Peyer's patch (tissue), 4 donors: ENCODE results near the gene CLCF1.

Source experiments
- POLR2A ChIP-seq, 2 donors: fragments of 450-650 bp; IDR thresholded peaks; one replicate each; pipeline ENCODE4 v1.5.1; 2017; ENCODE audit warnings: antibody characterized with exemption in 2 of 2, mild to moderate bottlenecking in 2 of 2, moderate library complexity in 2 of 2
- TF ChIP-seq, protein P1 (sequence below), 6 experiments: fragments of 450-650 bp in 4 of 6; fragments of 200-600 bp in 2 of 6; sonication (generic) in 1 of 6; IDR thresholded peaks; one replicate each; pipeline ENCODE4 v1.5.1; 2017 to 2019; ENCODE audit warnings: antibody characterized with exemption in 6 of 6, mild to moderate bottlenecking in 3 of 6, moderate library complexity in 1 of 6

DNA sequence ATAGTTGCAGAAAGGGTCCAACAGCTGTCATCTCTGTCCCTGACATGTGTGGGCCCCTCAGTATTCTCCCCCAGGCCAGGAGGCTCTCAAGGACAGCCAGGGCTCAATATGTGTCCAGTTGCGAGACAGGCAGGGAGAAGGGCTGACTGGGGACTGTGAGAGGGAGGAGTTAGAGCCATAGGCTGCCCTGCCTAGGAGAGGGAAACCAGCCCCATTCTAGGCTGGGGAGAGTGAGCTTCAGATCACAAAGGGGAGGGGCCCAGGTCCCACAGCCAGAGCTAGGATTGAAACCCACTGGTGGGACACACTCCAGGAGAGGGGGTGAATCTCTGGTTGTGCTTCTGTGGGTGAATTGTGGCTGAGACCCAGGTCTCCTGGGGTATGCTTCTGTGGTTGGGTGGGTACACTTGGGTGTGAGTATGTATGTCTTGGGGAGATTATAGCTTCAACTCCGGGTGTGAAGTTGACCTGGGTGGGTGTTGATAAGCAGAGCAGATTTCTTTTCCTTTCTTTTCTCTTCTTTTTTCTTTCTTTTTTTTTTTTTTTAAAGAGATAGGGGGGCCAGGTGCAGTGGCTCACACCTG, 40.0 kb upstream of the CLCF1 start:
- TF ChIP-seq, protein P1, sequence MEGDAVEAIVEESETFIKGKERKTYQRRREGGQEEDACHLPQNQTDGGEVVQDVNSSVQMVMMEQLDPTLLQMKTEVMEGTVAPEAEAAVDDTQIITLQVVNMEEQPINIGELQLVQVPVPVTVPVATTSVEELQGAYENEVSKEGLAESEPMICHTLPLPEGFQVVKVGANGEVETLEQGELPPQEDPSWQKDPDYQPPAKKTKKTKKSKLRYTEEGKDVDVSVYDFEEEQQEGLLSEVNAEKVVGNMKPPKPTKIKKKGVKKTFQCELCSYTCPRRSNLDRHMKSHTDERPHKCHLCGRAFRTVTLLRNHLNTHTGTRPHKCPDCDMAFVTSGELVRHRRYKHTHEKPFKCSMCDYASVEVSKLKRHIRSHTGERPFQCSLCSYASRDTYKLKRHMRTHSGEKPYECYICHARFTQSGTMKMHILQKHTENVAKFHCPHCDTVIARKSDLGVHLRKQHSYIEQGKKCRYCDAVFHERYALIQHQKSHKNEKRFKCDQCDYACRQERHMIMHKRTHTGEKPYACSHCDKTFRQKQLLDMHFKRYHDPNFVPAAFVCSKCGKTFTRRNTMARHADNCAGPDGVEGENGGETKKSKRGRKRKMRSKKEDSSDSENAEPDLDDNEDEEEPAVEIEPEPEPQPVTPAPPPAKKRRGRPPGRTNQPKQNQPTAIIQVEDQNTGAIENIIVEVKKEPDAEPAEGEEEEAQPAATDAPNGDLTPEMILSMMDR (IDR thresholded peaks at IDR 0.05), result no peak
- no peak for TF ChIP-seq POLR2A (IDR thresholded peaks at IDR 0.05)
